NT2/D1 (cell line): ENCODE results near the gene CAMTA1.

Experiments used
- SUZ12 ChIP-seq: IDR thresholded peaks from 2 replicates; pipeline ENCODE4 v1.6.1; 2011; ENCODE audit not compliant: insufficient read length, insufficient read depth; ENCODE audit errors: extremely low read depth
- YY1 ChIP-seq: IDR thresholded peaks from 2 replicates; pipeline ENCODE4 v1.6.1; 2011; ENCODE audit not compliant: insufficient read length, insufficient read depth
- ZNF274 ChIP-seq: IDR thresholded peaks from 2 replicates; pipeline ENCODE4 v1.6.1; 2011; ENCODE audit warnings: mild to moderate bottlenecking, low read depth, low read length

- TF ChIP-seq YY1, result no peak
- TF ChIP-seq ZNF274, result no peak
- no peak for TF ChIP-seq SUZ12
These were observed 6.0 kb upstream of the CAMTA1 start for GRCh38 chr1:6779089-6779805.
